Activated CD4-positive, alpha-beta T cell treated with anti-CD3 and anti-CD28 coated beads, Interleukin-2, amount 10 ng/mL, durations not matched to agents 7 days and 5 days (primary cell): ENCODE data around the gene TMEM243. TPM values are rescaled to one million over a fixed set of nuclear protein-coding genes. Genes with fewer than 3 reads are reported as not detected.

ENCODE experiments used
- CTCF ChIA-PET: fragments of 350-600 bp; sonication (Branson Sonifier 250); formaldehyde crosslinking; loops from one replicate; lab custom pipeline; 2021; ENCODE audit warnings: antibody characterized with exemption; lab: Charles Lee
- POLR2A ChIA-PET: fragments of 350-600 bp; sonication (Branson Sonifier 250); formaldehyde crosslinking; loops from one replicate; lab custom pipeline; 2021; ENCODE audit warnings: antibody characterized with exemption; lab: Charles Lee
- DNase-seq: peaks from one replicate; pipeline ENCODE4 v3.0.0-alpha.2; 2020
- H3K27ac Mint-ChIP-seq: one replicate; pipeline ENCODE4 v1.8.0; 2021; ENCODE audit warnings: mild to moderate bottlenecking, moderate library complexity, mixed read lengths
- H3K27me3 Mint-ChIP-seq: one replicate; pipeline ENCODE4 v1.8.0; 2021; ENCODE audit warnings: mixed read lengths
- H3K36me3 Mint-ChIP-seq: one replicate; pipeline ENCODE4 v1.8.0; 2021; ENCODE audit warnings: low read depth, mixed read lengths
- H3K4me1 Mint-ChIP-seq: one replicate; pipeline ENCODE4 v1.8.0; 2021; ENCODE audit warnings: mixed read lengths
- H3K4me3 Mint-ChIP-seq: one replicate; pipeline ENCODE4 v1.8.0; 2021; ENCODE audit warnings: mild to moderate bottlenecking, moderate library complexity, mixed read lengths
- H3K9me3 Mint-ChIP-seq: one replicate; pipeline ENCODE4 v1.8.0; 2021; ENCODE audit warnings: mixed read lengths
- total RNA-seq, 2 experiments: library from RNA; stranded (reverse); gene quantifications; one replicate each; pipeline ENCODE4 v1.2.3, GENCODE V29; 2021

Gene TMEM243
- total RNA-seq, 2 experiments from 2014 or later, result 46.2 to 51.6 TPM

- peak; percentile 84 for DNase-seq
- Mint-ChIP-seq H3K4me3 (peak overlapping the region; percentile 99), H3K4me1 (peaks cover 31% of the 10 kb centered on the region), H3K9me3 (no peaks in the 10 kb centered on the region), H3K36me3 (peaks cover 30% of the 10 kb centered on the region), H3K27ac (peak overlapping the region; percentile 98), H3K27me3 (peaks cover 7% of the 10 kb centered on the region)
- ChIA-PET CTCF (interaction anchor here (0.5 to 1.7 kb wide), 6 partner anchors 9 to 72 kb away, joined by 3 to 8 read pairs (median 5); partner anchors contain the start of gene DMTF1), POLR2A (interaction anchor here (1.1 to 2.4 kb wide), 2 partner anchors 68 to 125 kb away, joined by 3 to 12 read pairs; partner anchors contain the start of gene DMTF1)
Measured at GRCh38 chr7:87220026-87220733, 648 bp upstream of the TMEM243 start.

GRCh38 chr7:87218796-87219544 lies 562 bp downstream of the TMEM243 start:
- peak overlapping the region; percentile 98 for H3K27ac Mint-ChIP-seq

GRCh38 chr7:87217983-87218653 lies 1.4 kb downstream of the TMEM243 start:
- DNase-seq, result no peak
- Mint-ChIP-seq H3K36me3 (peaks cover 38% of the 10 kb centered on the region), H3K4me1 (peaks cover 52% of the 10 kb centered on the region), H3K9me3 (no peaks in the 10 kb centered on the region), H3K27ac (peak overlapping the region; percentile 98), H3K27me3 (peaks cover 7% of the 10 kb centered on the region), H3K4me3 (peak overlapping the region; percentile 99)
- ChIA-PET CTCF (interaction anchor here (0.9 to 2.2 kb wide), 4 partner anchors 16 to 69 kb away, joined by 3 to 9 read pairs (median 6); no protein-coding TSS in a partner anchor), POLR2A (interaction anchor here (1.7 kb wide), 1 partner anchor 66 kb away, joined by 5 read pairs; the partner anchor contains the start of gene DMTF1)

More at GRCh38 chr7:87218796-87219544, 562 bp downstream of the TMEM243 start:
- CTCF ChIA-PET, result interaction anchor here (1.0 to 2.2 kb wide), 5 partner anchors 8 to 70 kb away, joined by 4 to 9 read pairs (median 7); partner anchors contain the start of gene DMTF1
- POLR2A ChIA-PET, result interaction anchor here (0.6 to 2.4 kb wide), 2 partner anchors 50 to 67 kb away, joined by 3 to 12 read pairs; partner anchors contain the start of gene DMTF1
- peaks cover 38% of the 10 kb centered on the region for H3K36me3 Mint-ChIP-seq
- no peaks in the 10 kb centered on the region for H3K9me3 Mint-ChIP-seq
- H3K27me3 Mint-ChIP-seq, result peaks cover 7% of the 10 kb centered on the region
- DNase-seq, result peak; percentile 39
- peaks cover 43% of the 10 kb centered on the region for H3K4me1 Mint-ChIP-seq
- peak overlapping the region; percentile 99 for H3K4me3 Mint-ChIP-seq

- Mint-ChIP-seq H3K27me3 (peaks cover 7% of the 10 kb centered on the region), H3K4me1 (peaks cover 64% of the 10 kb centered on the region), H3K36me3 (peaks cover 47% of the 10 kb centered on the region), H3K27ac (peak overlapping the region; percentile 98), H3K9me3 (no peaks in the 10 kb centered on the region), H3K4me3 (peak overlapping the region; percentile 99)
- ChIA-PET POLR2A (interaction anchor here (0.5 to 1.7 kb wide), 2 partner anchors 64 to 177 kb away, joined by 4 to 5 read pairs; partner anchors contain the start of gene DMTF1), CTCF (interaction anchor here (0.7 to 2.2 kb wide), 3 partner anchors 15 to 69 kb away, joined by 3 to 9 read pairs (median 4); no protein-coding TSS in a partner anchor)
- DNase-seq, result peak; percentile 62
Measured at GRCh38 chr7:87216701-87217508, 2.6 kb downstream of the TMEM243 start.

- H3K4me1 Mint-ChIP-seq, result peaks cover 73% of the 10 kb centered on the region
- ChIA-PET POLR2A (no interaction called here), CTCF (interaction anchor here (1.7 kb wide), 1 partner anchor 13 kb away, joined by 5 read pairs; no protein-coding TSS in a partner anchor)
- H3K9me3 Mint-ChIP-seq, result no peaks in the 10 kb centered on the region
- no peaks in the 10 kb centered on the region for H3K27me3 Mint-ChIP-seq
- H3K27ac Mint-ChIP-seq, result no peak overlapping the region
- H3K4me3 Mint-ChIP-seq, result no peak overlapping the region
- no peak for DNase-seq
- H3K36me3 Mint-ChIP-seq, result peaks cover 55% of the 10 kb centered on the region
Measured at GRCh38 chr7:87215046-87215445, 4.5 kb downstream of the TMEM243 start.

GRCh38 chr7:87213811-87214210 lies 5.7 kb downstream of the TMEM243 start:
- Mint-ChIP-seq H3K4me1 (peaks cover 81% of the 10 kb centered on the region), H3K9me3 (peaks cover 5% of the 10 kb centered on the region), H3K36me3 (peaks cover 58% of the 10 kb centered on the region), H3K27me3 (no peaks in the 10 kb centered on the region), H3K4me3 (peak overlapping the region; percentile 2), H3K27ac (peak overlapping the region; percentile 97)
- DNase-seq, result no peak
- CTCF ChIA-PET, result interaction anchor here (0.6 to 3.3 kb wide), 4 partner anchors 12 to 65 kb away, joined by 3 to 12 read pairs (median 5); partner anchors contain the start of gene DMTF1
- POLR2A ChIA-PET, result no interaction called here

- ChIA-PET CTCF (interaction anchor here (0.8 to 3.3 kb wide), 4 partner anchors 10 to 61 kb away, joined by 3 to 12 read pairs (median 5); partner anchors contain the start of gene DMTF1), POLR2A (no interaction called here)
- peaks cover 9% of the 10 kb centered on the region for H3K9me3 Mint-ChIP-seq
- H3K4me1 Mint-ChIP-seq, result peaks cover 86% of the 10 kb centered on the region
- peak overlapping the region; percentile 97 for H3K27ac Mint-ChIP-seq
- H3K4me3 Mint-ChIP-seq, result peak overlapping the region; percentile 68
- no peaks in the 10 kb centered on the region for H3K27me3 Mint-ChIP-seq
- peaks cover 58% of the 10 kb centered on the region for H3K36me3 Mint-ChIP-seq
- DNase-seq, result no peak
Measured at GRCh38 chr7:87213252-87213651, 6.3 kb downstream of the TMEM243 start.

GRCh38 chr7:87212498-87212897 lies 7.0 kb downstream of the TMEM243 start:
- ChIA-PET POLR2A (no interaction called here), CTCF (interaction anchor here (0.8 to 3.3 kb wide), 2 partner anchors 10 to 14 kb away, joined by 3 to 12 read pairs; no protein-coding TSS in a partner anchor)
- Mint-ChIP-seq H3K36me3 (peaks cover 59% of the 10 kb centered on the region), H3K4me1 (peaks cover 84% of the 10 kb centered on the region), H3K27me3 (no peaks in the 10 kb centered on the region), H3K27ac (peak overlapping the region; percentile 97), H3K9me3 (peaks cover 13% of the 10 kb centered on the region), H3K4me3 (peak overlapping the region; percentile 68)
- no peak for DNase-seq

- H3K27ac Mint-ChIP-seq, result no peak overlapping the region
- DNase-seq, result no peak
Measured at GRCh38 chr7:87210506-87210905, 9.0 kb downstream of the TMEM243 start.

GRCh38 chr7:87209295-87209924 lies 10.1 kb downstream of the TMEM243 start:
- Mint-ChIP-seq H3K4me3 (no peak overlapping the region), H3K4me1 (peaks cover 60% of the 10 kb centered on the region), H3K36me3 (peaks cover 71% of the 10 kb centered on the region)

More at GRCh38 chr7:87210506-87210905, 9.0 kb downstream of the TMEM243 start:
- no peak overlapping the region for H3K4me3 Mint-ChIP-seq
- ChIA-PET POLR2A (no interaction called here), CTCF (interaction anchor here (0.6 to 3.3 kb wide), 5 partner anchors 9 to 386 kb away, joined by 3 to 12 read pairs (median 3); partner anchors contain the start of genes DMTF1 and TMEM243)
- no peaks in the 10 kb centered on the region for H3K27me3 Mint-ChIP-seq
- peaks cover 69% of the 10 kb centered on the region for H3K4me1 Mint-ChIP-seq
- peaks cover 21% of the 10 kb centered on the region for H3K9me3 Mint-ChIP-seq
- peaks cover 65% of the 10 kb centered on the region for H3K36me3 Mint-ChIP-seq

GRCh38 chr7:87206361-87206760 lies 13.2 kb downstream of the TMEM243 start:
- peaks cover 41% of the 10 kb centered on the region for H3K4me1 Mint-ChIP-seq
- no peak overlapping the region for H3K4me3 Mint-ChIP-seq
- no peaks in the 10 kb centered on the region for H3K27me3 Mint-ChIP-seq
- no peak for DNase-seq
- ChIA-PET CTCF (no interaction called here), POLR2A (no interaction called here)
- H3K27ac Mint-ChIP-seq, result no peak overlapping the region
- peaks cover 43% of the 10 kb centered on the region for H3K9me3 Mint-ChIP-seq
- peaks cover 84% of the 10 kb centered on the region for H3K36me3 Mint-ChIP-seq

More at GRCh38 chr7:87209295-87209924, 10.1 kb downstream of the TMEM243 start:
- H3K27me3 Mint-ChIP-seq, result no peaks in the 10 kb centered on the region
- H3K27ac Mint-ChIP-seq, result peak overlapping the region; percentile 63
- no peak for DNase-seq
- POLR2A ChIA-PET, result no interaction called here
- peaks cover 26% of the 10 kb centered on the region for H3K9me3 Mint-ChIP-seq
- CTCF ChIA-PET, result no interaction called here
